A673 (cell line): ENCODE results near the gene PFKFB2. TPM values are rescaled to one million over a fixed set of nuclear protein-coding genes. Genes with fewer than 3 reads are reported as not detected.

Experiments
- BruUV-seq: library from RNA; stranded (reverse); fragments of 400-500 nt; replicated peaks from 2 replicates; lab custom pipeline; 2021; lab: Mats Ljungman, UMichigan
- CTCF ChIA-PET: fragments of 300-600 bp; sonication (Branson Sonifier 250); formaldehyde crosslinking; loops from one replicate; lab custom pipeline; 2022; ENCODE audit warnings: antibody characterized with exemption; lab: Charles Lee
- POLR2A ChIA-PET: fragments of 300-600 bp; sonication (Branson Sonifier 250); formaldehyde crosslinking; loops from one replicate; lab custom pipeline; 2022; ENCODE audit warnings: antibody characterized with exemption; ENCODE audit not compliant: low non-redundant PET; lab: Charles Lee
- DNase-seq: peaks from one replicate; pipeline ENCODE4 v3.0.0-alpha.2; 2015; ENCODE audit warnings: low spot score
- H3K27ac ChIP-seq: fragments of 200-600 bp; sonication (generic); 2 replicates; pipeline ENCODE4 v1.5.1; 2016; ENCODE audit warnings: mixed run types, low read depth, mild to moderate bottlenecking, mixed read lengths, antibody characterized with exemption, low read length; ENCODE audit not compliant: poor library complexity, severe bottlenecking
- H3K27me3 ChIP-seq: fragments of 200-600 bp; sonication (generic); replicated peaks from 2 replicates; pipeline ENCODE4 v1.6.1; 2017; ENCODE audit warnings: mixed run types, low read depth, mild to moderate bottlenecking, mixed read lengths, antibody characterized with exemption, low read length; ENCODE audit not compliant: insufficient read depth, poor library complexity
- H3K36me3 ChIP-seq: fragments of 200-600 bp; sonication (generic); 2 replicates; pipeline ENCODE4 v1.6.1; 2016; ENCODE audit warnings: mixed run types, mild to moderate bottlenecking, mixed read lengths, antibody characterized with exemption, low read length; ENCODE audit not compliant: insufficient read depth, poor library complexity, severe bottlenecking
- H3K4me1 ChIP-seq: fragments of 200-600 bp; sonication (generic); 2 replicates; pipeline ENCODE4 v1.6.1; 2017; ENCODE audit warnings: mixed run types, mild to moderate bottlenecking, mixed read lengths, antibody characterized with exemption, low read length; ENCODE audit not compliant: insufficient read depth, poor library complexity, severe bottlenecking
- H3K4me3 ChIP-seq: fragments of 200-600 bp; sonication (generic); 2 replicates; pipeline ENCODE4 v1.5.1; 2016; ENCODE audit warnings: low read depth, mixed run types, mild to moderate bottlenecking, mixed read lengths, low read length; ENCODE audit not compliant: poor library complexity, severe bottlenecking
- H3K9me3 ChIP-seq: fragments of 200-600 bp; sonication (generic); 2 replicates; pipeline ENCODE4 v1.6.1; 2016; ENCODE audit warnings: mixed run types, low read depth, mild to moderate bottlenecking, mixed read lengths, antibody characterized with exemption, low read length; ENCODE audit not compliant: poor library complexity, severe bottlenecking
- CTCF ChIP-seq: fragments of 300-800, 200-600 bp; sonication (generic); conservative IDR thresholded peaks from 2 replicates; pipeline ENCODE4 v1.5.1; 2017; ENCODE audit warnings: low read depth, mild to moderate bottlenecking, antibody characterized with exemption, low read length, moderate library complexity, mixed read lengths
- EZH2 ChIP-seq: fragments of 200-600 bp; sonication (generic); IDR thresholded peaks from 2 replicates; pipeline ENCODE4 v1.6.1; 2017; ENCODE audit warnings: borderline replicate concordance, low read depth, mild to moderate bottlenecking, mixed read lengths, antibody characterized with exemption, low read length; ENCODE audit not compliant: poor library complexity, severe bottlenecking
- intact Hi-C: fragments of 100-400 bp; cut with micrococcal nuclease; formaldehyde crosslinking; loops from one replicate; pipeline ENCODE4 v1.10.0; 2022; ENCODE audit not compliant: unreplicated experiment
- total RNA-seq: library from RNA; stranded (reverse); gene quantifications from 2 replicates; pipeline ENCODE4 v1.2.3, GENCODE V29; 2021

PFKFB2 gene
- total RNA-seq, 1 experiment from 2014 or later: 7.6 TPM

GRCh38 chr1:207063014-207063413 is 9.9 kb downstream of the PFKFB2 start:
- H3K27me3 ChIP-seq: no peaks in the 10 kb centered on the region
- intact Hi-C loops: no loop called here
- H3K9me3 ChIP-seq: no peaks in the 10 kb centered on the region
- no TSS peak for BruUV-seq
- CTCF ChIA-PET: no interaction called here
- no peak for DNase-seq
- H3K27ac ChIP-seq: no peak overlapping the region
- no peaks in the 10 kb centered on the region for H3K36me3 ChIP-seq
- no peaks in the 10 kb centered on the region for H3K4me1 ChIP-seq
- TF ChIP-seq CTCF: no peak
- TF ChIP-seq EZH2: no peak
- POLR2A ChIA-PET: no interaction called here
- H3K4me3 ChIP-seq: no peak overlapping the region

GRCh38 chr1:207064561-207064960 is 11.5 kb downstream of the PFKFB2 start:
- CTCF ChIA-PET: no interaction called here
- H3K27me3 ChIP-seq: no peaks in the 10 kb centered on the region
- no TSS peak for BruUV-seq
- H3K36me3 ChIP-seq: no peaks in the 10 kb centered on the region
- POLR2A ChIA-PET: no interaction called here
- intact Hi-C loops: no loop called here
- no peaks in the 10 kb centered on the region for H3K4me1 ChIP-seq
- TF ChIP-seq CTCF (no peak), EZH2 (no peak)
- no peak overlapping the region for H3K4me3 ChIP-seq
- no peaks in the 10 kb centered on the region for H3K9me3 ChIP-seq
- no peak for DNase-seq
- no peak overlapping the region for H3K27ac ChIP-seq

GRCh38 chr1:207067185-207067584 is 14.1 kb downstream of the PFKFB2 start:
- no TSS peak for BruUV-seq
- no peaks in the 10 kb centered on the region for H3K4me1 ChIP-seq
- H3K36me3 ChIP-seq: no peaks in the 10 kb centered on the region
- TF ChIP-seq CTCF: no peak
- TF ChIP-seq EZH2: no peak
- no peak for DNase-seq
- no peak overlapping the region for H3K27ac ChIP-seq
- ChIA-PET CTCF (no interaction called here), POLR2A (no interaction called here)
- no peak overlapping the region for H3K4me3 ChIP-seq
- intact Hi-C loops: no loop called here
- H3K27me3 ChIP-seq: no peaks in the 10 kb centered on the region
- H3K9me3 ChIP-seq: no peaks in the 10 kb centered on the region
